HEK293 (cell line): ENCODE data around the gene RAP2A.

Experiments
- KLF10 ChIP-seq: fragments of 450-650 bp; IDR thresholded peaks from 2 replicates; pipeline ENCODE4 v1.5.1; 2018; ENCODE audit warnings: missing biosample characterization, mild to moderate bottlenecking, missing genetic modification characterization
- SETDB1 ChIP-seq: IDR thresholded peaks from one replicate; pipeline ENCODE4 v1.6.1; 2017; ENCODE audit warnings: mild to moderate bottlenecking, low read length, moderate library complexity, mixed read lengths; ENCODE audit not compliant: insufficient read length
- SP2 ChIP-seq: fragments of 450-650 bp; formaldehyde crosslinking; IDR thresholded peaks from 2 replicates; pipeline ENCODE4 v1.5.1; 2016; ENCODE audit warnings: missing biosample characterization, missing genetic modification characterization
- ZNF133 ChIP-seq: fragments of 450-650 bp; formaldehyde crosslinking; IDR thresholded peaks from 2 replicates; pipeline ENCODE4 v1.5.1; 2016; ENCODE audit warnings: missing biosample characterization, missing genetic modification characterization
- ZNF175 ChIP-seq: fragments of 450-650 bp; formaldehyde crosslinking; IDR thresholded peaks from 2 replicates; pipeline ENCODE4 v1.5.1; 2016; ENCODE audit warnings: missing biosample characterization, missing genetic modification characterization
- ZNF274 ChIP-seq, 2 experiments: fragments of 200-500 bp in 1 of 2; fragments of 450-650 bp in 1 of 2; sonication (Bioruptor generic) in 1 of 2; formaldehyde crosslinking in 1 of 2; IDR thresholded peaks; 2 replicates each; pipeline versions ENCODE4 v1.5.1 to v1.6.1; 2014 to 2016; ENCODE audit warnings: borderline replicate concordance in 1 of 2, inconsistent platforms in 1 of 2, low read length in 1 of 2, missing biosample characterization in 1 of 2, missing genetic modification characterization in 1 of 2
- ZNF623 ChIP-seq: fragments of 450-650 bp; formaldehyde crosslinking; IDR thresholded peaks from 2 replicates; pipeline ENCODE4 v1.5.1; 2016; ENCODE audit warnings: missing biosample characterization, missing genetic modification characterization
- TF ChIP-seq, protein P1 (sequence below): fragments of 450-650 bp; formaldehyde crosslinking; IDR thresholded peaks from 2 replicates; pipeline ENCODE4 v1.5.1; 2016; ENCODE audit warnings: missing biosample characterization, missing genetic modification characterization
- TF ChIP-seq, protein P2 (sequence below): fragments of 450-650 bp; formaldehyde crosslinking; IDR thresholded peaks from 2 replicates; pipeline ENCODE4 v1.5.1; 2016; ENCODE audit warnings: missing biosample characterization, missing genetic modification characterization
- TF ChIP-seq, protein P3 (sequence below): fragments of 450-650 bp; formaldehyde crosslinking; IDR thresholded peaks from 2 replicates; pipeline ENCODE4 v1.5.1; 2016; ENCODE audit warnings: missing biosample characterization, missing genetic modification characterization

DNA sequence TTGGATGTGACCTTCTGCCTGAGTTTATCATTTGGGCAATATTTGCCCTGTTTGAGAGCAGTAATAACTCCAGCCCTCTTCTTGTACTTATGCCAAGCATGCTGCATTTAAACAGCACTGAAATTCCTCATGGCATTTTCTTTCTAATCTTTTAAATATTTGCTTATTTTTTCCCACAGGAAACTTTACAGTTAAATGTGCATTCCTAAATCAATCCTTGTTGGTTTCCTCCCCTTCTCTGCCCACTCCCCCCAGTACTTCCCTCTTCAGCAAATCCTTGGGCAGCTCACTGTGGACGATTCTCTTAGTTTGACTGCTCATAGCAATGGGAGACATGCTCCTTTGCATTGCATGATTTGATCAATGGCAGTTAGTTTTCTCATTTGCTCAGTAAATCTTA lies 68.7 kb downstream of the RAP2A start:
- TF ChIP-seq, protein P1, sequence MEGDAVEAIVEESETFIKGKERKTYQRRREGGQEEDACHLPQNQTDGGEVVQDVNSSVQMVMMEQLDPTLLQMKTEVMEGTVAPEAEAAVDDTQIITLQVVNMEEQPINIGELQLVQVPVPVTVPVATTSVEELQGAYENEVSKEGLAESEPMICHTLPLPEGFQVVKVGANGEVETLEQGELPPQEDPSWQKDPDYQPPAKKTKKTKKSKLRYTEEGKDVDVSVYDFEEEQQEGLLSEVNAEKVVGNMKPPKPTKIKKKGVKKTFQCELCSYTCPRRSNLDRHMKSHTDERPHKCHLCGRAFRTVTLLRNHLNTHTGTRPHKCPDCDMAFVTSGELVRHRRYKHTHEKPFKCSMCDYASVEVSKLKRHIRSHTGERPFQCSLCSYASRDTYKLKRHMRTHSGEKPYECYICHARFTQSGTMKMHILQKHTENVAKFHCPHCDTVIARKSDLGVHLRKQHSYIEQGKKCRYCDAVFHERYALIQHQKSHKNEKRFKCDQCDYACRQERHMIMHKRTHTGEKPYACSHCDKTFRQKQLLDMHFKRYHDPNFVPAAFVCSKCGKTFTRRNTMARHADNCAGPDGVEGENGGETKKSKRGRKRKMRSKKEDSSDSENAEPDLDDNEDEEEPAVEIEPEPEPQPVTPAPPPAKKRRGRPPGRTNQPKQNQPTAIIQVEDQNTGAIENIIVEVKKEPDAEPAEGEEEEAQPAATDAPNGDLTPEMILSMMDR, result no peak
- TF ChIP-seq, protein P2, sequence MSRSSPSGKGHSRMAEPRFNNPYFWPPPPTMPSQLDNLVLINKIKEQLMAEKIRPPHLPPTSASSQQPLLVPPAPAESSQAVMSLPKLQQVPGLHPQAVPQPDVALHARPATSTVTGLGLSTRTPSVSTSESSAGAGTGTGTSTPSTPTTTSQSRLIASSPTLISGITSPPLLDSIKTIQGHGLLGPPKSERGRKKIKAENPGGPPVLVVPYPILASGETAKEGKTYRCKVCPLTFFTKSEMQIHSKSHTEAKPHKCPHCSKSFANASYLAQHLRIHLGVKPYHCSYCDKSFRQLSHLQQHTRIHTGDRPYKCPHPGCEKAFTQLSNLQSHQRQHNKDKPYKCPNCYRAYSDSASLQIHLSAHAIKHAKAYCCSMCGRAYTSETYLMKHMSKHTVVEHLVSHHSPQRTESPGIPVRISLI (tag by site-specific recombination), result no peak
- TF ChIP-seq KLF10 (tag by site-specific recombination) (no peak), ZNF623 (tag by site-specific recombination) (no peak), SETDB1 (no peak), ZNF133 (tag by site-specific recombination) (no peak), ZNF274 (IDR thresholded peaks at IDR 0.05; ENCODE audit: low read length) (no peak), ZNF274 (tag by site-specific recombination; IDR thresholded peaks at IDR 0.05; ENCODE audit: borderline replicate concordance) (no peak), ZNF175 (tag by site-specific recombination) (no peak), SP2 (tag by site-specific recombination) (no peak)
- TF ChIP-seq, protein P3, sequence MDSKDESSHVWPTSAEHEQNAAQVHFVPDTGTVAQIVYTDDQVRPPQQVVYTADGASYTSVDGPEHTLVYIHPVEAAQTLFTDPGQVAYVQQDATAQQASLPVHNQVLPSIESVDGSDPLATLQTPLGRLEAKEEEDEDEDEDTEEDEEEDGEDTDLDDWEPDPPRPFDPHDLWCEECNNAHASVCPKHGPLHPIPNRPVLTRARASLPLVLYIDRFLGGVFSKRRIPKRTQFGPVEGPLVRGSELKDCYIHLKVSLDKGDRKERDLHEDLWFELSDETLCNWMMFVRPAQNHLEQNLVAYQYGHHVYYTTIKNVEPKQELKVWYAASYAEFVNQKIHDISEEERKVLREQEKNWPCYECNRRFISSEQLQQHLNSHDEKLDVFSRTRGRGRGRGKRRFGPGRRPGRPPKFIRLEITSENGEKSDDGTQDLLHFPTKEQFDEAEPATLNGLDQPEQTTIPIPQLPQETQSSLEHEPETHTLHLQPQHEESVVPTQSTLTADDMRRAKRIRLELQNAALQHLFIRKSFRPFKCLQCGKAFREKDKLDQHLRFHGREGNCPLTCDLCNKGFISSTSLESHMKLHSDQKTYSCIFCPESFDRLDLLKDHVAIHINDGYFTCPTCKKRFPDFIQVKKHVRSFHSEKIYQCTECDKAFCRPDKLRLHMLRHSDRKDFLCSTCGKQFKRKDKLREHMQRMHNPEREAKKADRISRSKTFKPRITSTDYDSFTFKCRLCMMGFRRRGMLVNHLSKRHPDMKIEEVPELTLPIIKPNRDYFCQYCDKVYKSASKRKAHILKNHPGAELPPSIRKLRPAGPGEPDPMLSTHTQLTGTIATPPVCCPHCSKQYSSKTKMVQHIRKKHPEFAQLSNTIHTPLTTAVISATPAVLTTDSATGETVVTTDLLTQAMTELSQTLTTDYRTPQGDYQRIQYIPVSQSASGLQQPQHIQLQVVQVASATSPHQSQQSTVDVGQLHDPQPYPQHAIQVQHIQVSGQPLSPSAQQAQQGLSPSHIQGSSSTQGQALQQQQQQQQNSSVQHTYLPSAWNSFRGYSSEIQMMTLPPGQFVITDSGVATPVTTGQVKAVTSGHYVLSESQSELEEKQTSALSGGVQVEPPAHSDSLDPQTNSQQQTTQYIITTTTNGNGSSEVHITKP (tag by site-specific recombination), result no peak
